LNCAP (cell line): ENCODE measurements around the gene CBFB.

ENCODE experiments used
- TF ChIP-seq, protein P1 (sequence below): fragments of 450-650 bp; IDR thresholded peaks from 2 replicates; pipeline ENCODE4 v1.5.1; 2017; ENCODE audit warnings: mild to moderate bottlenecking

Gene CBFB

GRCh38 chr16:67055712-67056487, 27.0 kb downstream of the CBFB start:
- TF ChIP-seq, protein P1, sequence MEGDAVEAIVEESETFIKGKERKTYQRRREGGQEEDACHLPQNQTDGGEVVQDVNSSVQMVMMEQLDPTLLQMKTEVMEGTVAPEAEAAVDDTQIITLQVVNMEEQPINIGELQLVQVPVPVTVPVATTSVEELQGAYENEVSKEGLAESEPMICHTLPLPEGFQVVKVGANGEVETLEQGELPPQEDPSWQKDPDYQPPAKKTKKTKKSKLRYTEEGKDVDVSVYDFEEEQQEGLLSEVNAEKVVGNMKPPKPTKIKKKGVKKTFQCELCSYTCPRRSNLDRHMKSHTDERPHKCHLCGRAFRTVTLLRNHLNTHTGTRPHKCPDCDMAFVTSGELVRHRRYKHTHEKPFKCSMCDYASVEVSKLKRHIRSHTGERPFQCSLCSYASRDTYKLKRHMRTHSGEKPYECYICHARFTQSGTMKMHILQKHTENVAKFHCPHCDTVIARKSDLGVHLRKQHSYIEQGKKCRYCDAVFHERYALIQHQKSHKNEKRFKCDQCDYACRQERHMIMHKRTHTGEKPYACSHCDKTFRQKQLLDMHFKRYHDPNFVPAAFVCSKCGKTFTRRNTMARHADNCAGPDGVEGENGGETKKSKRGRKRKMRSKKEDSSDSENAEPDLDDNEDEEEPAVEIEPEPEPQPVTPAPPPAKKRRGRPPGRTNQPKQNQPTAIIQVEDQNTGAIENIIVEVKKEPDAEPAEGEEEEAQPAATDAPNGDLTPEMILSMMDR: no peak

GRCh38 chr16:67063008-67063407, 34.1 kb downstream of the CBFB start:
- TF ChIP-seq, protein P1: no peak

DNA sequence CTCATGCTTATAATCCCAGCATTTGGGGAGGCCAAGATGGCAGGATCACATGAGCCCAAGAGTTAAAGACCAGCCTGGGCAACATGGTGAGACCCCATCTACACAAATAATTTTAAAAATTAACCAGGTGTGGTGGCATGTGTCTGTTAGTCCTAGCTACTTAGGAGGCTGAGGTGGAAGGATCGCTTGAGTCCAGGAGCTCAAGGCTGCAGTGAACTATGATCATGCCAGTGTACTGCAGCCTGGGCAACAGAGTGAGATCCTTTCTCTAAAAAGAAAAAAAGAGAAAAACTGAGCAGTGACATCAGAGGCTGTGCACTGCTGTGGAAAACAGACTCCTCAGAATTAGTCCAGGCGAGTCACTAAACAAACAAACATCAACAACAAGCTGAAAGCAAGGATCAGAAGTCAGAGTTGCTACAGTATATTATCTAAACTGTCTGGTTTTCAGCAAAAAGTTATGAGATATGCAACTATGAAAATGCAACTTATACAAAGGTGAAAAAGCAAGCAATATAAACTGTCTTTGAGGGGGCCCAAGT, 39.3 kb downstream of the CBFB start:
- TF ChIP-seq, protein P1: no peak

DNA sequence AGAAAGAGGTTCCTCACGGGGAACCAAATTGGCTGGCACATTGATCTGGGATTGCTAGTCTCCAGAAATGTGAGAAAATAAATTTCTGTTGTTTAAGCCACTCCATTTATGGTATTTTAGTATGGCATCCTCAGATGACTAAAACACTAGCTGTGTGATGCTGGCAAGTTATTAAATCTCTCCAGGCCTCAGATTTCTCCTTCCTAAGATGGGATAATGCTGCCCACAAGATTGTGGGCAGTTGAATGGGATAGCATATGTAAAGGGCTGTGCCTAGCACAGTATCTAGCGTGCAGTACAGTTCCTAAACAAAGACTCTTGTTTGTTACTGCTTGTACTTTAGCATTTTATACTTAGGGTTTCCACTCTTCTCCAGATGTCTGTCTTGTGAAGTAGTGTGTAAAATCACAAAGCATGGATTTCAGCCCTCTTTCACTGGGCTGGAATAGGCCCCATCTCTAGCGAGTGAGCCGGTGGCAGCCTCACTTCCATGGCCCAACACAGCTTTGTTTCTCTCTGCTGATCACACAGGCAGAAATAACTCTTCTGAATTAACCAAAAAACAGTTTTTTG, 42.6 kb downstream of the CBFB start:
- TF ChIP-seq, protein P1: no peak

- TF ChIP-seq, protein P1: no peak
These were observed 46.4 kb downstream of the CBFB start for GRCh38 chr16:67075331-67075730.

DNA sequence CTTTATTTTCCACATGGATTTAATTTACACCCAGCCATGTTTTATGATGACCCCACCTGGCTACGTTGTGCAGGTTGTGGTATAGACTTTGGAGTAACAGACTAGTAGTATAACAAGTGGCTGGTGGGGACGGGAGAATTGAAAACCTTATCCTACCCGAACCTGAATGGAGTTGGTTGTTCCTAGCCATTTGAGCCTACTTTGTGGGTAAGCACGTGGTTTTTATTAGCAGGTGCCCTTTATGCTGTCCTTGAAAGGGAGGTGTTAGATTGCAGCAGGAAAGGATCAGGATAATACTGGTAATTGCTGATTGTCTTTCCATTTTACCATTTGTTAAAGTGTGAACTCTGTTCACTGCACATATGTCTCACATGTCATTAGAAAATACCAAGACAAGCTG, 48.9 kb downstream of the CBFB start:
- TF ChIP-seq, protein P1: no peak

- TF ChIP-seq, protein P1: no peak
These were observed 53.2 kb downstream of the CBFB start for GRCh38 chr16:67082100-67082499.
